Esophagus muscularis mucosa (tissue), 3 donors: ENCODE results near the gene TNS4.

Experiments
- CTCF ChIP-seq, 3 experiments: fragments of 200-600 bp in 2 of 3; fragments of 450-650 bp in 1 of 3; sonication (generic) in 2 of 3; IDR thresholded peaks; one replicate each; pipeline ENCODE4 v1.5.1; 2017 to 2019; ENCODE audit warnings: antibody characterized with exemption in 3 of 3, mild to moderate bottlenecking in 2 of 3, moderate library complexity in 1 of 3
- POLR2A ChIP-seq: fragments of 450-650 bp; IDR thresholded peaks from one replicate; pipeline ENCODE4 v1.6.1; 2017; ENCODE audit warnings: antibody characterized with exemption, moderate library complexity, mild to moderate bottlenecking, low read depth

DNA sequence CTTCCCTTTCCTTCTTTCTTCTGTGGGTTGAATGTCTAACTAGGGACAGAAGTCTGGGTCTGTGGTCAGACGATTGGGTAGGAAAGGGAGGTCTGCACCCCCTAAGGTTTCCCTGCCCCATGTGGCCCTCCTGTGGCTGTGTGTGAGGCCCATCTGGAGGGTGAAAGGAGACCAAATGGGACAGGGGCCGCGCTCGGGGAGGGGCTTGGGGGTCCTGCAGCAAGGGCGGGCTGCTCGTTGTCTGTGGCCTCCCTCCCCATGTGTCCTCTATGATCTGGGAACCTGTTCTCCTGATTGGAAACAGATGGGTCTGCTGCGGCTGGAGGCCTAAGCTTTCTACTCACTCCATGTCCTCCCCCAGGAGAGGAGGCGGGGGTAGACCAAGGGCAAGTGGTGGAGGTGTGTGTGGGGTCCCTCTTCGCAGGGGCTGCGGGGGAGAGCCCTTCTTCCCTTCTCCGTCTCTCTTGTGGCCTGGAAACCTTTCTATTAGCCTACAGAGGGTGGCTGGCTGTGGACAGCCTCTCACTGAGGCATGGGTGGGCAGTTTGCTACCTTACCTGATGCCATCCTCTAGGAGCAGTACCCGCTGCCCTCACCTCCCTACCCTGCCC is 39.6 kb downstream of the TNS4 start:
- TF ChIP-seq CTCF (IDR thresholded peaks at IDR 0.05), result no peak
- TF ChIP-seq POLR2A, result no peak
